Erythroblast (primary cell): ENCODE data around the gene MAPRE2.

Source experiments
- DNase-seq, 2 experiments: peaks; one replicate each; lab custom pipeline; 2025; lab: John Stamatoyannopoulos, UW
- GATA1 ChIP-seq: IDR thresholded peaks from 2 replicates; pipeline ENCODE4 v1.6.1; 2011; ENCODE audit warnings: low read depth, mild to moderate bottlenecking, control low read depth, low read length, moderate library complexity
- POLR2A ChIP-seq: IDR thresholded peaks from 2 replicates; pipeline ENCODE4 v1.6.1; 2011; ENCODE audit warnings: mild to moderate bottlenecking, low read length

The MAPRE2 gene

DNA sequence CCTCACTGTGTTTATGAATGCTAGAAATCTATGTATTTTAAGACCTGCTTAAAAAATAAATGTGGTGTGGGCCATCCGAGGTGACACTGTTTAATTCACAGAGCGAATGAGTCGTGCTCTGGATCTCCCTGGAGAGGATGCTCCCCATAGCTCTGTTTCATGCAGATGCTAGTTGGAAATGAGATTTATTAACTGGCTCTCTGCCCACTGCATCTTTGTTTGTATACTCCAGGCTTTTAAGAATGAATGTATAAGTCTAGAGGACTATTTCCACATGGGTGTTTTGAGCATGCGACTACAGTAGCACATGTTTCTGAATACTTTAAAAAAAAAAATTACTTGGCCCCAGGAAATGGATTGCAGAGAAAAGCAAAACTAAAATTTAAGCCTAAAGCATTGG lies 3.9 kb downstream of the MAPRE2 start:
- peak; percentile 38 to 40 for DNase-seq
- TF ChIP-seq POLR2A, result no peak
- no peak for TF ChIP-seq GATA1

DNA sequence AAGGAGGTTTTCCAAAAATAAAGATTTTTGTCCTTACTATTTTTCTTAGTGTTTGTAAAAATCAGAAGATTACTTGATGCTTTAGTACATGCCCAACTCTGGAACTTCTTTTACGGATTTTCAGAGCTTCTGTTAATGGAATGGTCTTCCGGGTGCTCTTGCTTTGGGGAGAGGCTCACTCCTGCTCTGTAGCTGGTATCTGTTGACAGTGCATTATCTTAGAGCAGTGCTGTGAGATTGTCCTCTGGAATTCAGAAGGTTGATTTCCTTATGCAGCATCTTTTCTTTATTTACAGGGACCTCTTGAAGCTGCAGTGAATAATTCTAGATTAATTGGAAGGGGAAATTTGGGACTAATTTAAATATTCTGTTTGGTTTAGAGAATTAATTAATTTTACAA lies 4.6 kb downstream of the MAPRE2 start:
- peak; percentile 54 to 57 for DNase-seq
- TF ChIP-seq GATA1, result no peak
- no peak for TF ChIP-seq POLR2A

DNA sequence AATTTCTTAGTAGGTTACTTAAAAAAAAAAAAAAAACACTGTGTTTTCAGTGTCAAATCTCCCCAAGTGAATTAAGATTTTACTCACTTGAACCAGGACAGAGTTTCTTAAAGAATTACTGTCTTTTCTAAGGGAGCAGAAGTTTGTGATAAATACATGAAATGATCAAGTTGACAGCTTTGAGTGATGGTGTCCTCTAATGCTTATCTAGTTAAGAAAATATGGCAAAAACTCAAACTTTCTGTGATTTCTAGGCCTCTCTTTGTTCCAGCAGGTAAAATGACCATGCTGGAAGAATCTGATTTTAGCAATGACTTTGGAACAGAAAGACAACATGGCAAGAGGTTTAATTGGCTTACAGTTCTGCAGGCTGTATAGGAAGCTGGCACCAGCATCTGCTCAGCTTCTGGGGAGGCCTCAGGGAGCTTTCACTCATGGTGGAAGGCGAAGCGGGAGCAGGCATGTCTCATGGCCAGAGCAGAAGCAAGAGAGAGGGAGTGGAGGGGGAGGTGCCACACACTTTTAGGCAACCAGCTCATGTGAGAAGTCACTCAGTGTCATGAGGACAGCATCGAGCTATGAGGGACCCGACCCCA lies 6.6 kb downstream of the MAPRE2 start:
- DNase-seq, result no peak

DNA sequence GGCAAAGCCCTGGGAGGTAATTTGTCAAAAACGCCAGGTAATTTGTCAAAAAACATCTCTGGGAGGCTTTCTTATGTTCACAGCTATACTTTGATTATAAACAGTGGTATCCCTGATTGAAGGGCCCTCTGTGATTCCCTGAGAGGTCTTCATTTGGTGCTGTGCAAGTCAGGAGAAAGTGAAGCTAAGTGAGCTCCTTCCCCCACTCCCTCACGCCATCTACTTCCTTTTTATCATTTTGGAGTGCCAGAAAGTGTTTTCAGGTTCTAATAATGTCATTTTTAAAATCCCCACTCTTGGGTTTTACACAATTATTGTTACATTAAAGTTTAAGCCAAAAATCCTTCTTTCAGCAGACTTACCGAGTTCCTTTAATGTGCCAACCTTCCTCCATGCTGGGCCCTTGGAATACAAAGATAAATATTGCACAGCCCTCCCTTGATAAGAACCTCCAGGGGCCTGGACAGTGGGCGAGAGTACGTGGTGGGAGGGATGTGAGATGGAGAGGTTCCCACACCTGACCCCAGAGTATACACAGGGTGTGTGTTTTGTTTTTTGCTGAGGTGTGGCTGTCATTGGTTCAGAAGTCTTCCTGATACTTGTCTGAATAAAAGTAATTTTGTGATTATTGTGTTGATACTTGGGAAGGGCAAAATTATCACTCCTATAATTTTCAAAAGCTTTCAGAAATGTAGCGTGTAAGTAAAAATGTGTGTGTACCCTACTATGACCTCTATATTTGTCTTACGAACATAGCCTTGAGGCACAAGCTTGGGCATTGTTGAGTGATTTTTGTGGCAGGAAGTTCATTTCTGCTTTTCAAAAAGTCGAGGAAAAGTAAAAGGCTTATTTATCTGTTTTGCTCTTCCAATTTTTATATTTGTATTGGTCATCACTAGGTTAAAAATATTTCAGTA lies 8.2 kb downstream of the MAPRE2 start:
- TF ChIP-seq POLR2A (no peak), GATA1 (no peak)
- peak; percentile 50 to 56 for DNase-seq

More for the DNA sequence above, 6.6 kb downstream of the MAPRE2 start:
- TF ChIP-seq POLR2A (no peak), GATA1 (no peak)

DNA sequence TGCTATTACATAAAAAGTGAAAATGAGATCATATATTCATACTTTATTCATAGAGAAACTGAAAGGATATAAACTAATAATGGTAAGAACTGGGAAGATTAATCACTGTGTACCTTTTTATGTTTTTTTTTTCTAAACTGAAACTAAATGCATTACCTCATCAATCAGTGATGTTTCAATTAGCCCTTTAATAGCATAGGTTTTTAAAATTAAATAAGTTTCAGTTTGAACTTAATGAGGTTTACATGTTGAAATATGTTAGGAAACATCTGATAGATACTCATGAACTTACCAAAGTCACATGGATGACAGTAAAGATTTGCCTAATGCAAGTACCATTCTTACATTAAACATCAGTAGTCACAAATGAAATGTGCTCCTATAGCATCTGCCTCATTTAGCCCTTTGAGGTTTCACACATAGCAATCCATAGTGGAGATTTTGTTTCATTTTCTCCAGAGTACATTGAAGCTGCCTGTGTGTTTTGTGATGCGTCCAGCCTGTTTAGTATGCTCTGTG lies 8.9 kb downstream of the MAPRE2 start:
- peak in 1 of 2 experiments; percentile 34 for DNase-seq
- no peak for TF ChIP-seq GATA1
- TF ChIP-seq POLR2A, result no peak

DNA sequence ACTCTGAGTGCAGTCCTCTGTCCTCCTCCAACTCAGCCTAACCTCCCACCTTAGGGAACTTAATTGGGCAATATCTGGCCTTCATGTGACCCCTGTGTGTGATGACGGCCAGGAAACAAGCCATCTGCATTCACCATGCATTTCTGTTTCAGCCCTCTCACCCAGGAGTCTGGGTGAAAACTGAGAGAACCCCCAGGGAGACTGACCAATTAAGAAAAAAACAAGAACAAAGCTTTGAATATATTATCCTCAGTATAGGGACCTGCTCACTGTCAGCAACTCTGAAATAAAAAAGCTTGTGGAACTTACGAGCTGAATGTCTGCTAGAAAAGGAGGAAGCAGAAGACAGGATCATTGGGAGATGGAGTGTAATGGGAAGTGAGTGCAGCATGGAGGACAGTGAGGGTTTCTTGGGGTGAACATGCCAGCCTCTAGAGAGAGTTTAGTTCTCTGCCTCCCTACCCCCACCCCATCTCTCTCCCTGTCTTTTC lies 9.5 kb downstream of the MAPRE2 start:
- TF ChIP-seq POLR2A, result no peak
- no peak for TF ChIP-seq GATA1
- no peak for DNase-seq

DNA sequence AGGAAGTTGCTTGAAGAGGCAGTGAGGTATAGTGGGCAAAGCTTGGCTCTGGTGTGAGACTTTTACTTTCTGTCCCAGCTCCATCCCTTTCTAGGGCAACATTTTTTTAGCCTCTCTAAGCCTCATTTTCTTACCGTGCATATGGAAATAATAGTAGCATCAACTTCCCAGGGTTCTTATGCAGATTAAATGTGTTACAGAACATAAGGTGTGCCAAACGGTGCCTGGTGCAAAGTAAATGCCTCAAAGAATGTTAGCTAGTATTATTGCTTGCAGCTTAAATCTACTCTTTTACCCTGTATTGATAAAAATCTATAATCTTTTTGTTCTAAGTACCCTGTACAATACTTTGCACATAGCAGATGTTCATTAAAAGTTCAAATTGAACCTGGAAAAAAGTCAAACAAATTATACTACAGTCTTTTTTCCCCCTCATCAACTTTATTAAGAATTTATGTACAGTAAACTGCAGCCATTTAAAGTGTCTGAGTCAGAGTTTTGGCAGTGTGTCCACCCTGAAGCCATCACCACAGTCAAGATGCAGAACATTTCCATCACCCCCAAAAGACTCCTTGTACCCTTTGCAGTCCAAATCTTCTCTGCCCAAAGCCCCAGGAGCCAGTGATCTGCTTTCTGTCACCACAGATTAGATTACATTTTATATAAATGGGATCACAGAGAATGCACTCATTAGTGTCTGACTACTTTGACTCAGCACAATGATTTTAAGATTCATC lies 10.6 kb downstream of the MAPRE2 start:
- TF ChIP-seq GATA1 (no peak), POLR2A (no peak)
- peak; percentile 37 to 56 for DNase-seq

DNA sequence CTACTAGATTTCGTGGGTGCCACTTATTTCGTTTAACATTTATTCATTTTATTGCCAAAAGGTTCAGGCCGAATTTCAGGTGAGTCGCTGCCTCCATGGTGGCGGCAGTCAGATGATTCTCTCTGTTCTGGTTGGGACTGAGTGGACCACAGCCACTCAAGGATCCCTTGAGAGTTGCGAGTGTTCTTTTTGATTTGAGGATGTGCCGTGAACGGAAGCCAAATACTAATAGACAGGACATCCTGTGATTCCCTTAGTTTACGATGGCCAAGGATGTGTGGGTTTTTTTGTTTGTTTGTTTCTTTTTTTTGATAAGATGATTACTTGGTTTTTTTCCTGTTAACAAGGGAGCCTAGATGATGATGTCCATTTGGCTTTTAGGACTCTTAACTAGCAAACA lies 13.2 kb downstream of the MAPRE2 start:
- TF ChIP-seq GATA1 (no peak), POLR2A (no peak)
- DNase-seq, result no peak

DNA sequence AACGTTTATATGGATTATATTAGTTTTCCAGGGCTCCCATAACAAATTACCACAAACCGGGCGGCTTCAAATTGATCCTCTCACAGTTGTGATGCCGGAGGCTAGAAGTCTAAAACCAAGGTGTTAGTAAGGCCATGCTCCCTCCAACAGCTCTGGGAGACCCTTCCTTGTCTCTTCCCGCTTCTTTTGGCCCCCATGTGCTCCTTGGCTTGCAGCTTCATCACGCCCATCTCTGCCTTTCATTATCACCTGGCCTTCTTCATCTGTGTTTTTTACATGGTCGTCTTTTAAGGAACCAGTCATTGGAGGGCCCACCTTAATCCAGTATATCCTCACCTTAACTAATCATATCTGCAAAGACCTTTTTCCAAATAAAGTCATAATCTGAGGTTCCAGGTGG lies 13.9 kb downstream of the MAPRE2 start:
- no peak for DNase-seq
- no peak for TF ChIP-seq POLR2A
- TF ChIP-seq GATA1, result no peak

DNA sequence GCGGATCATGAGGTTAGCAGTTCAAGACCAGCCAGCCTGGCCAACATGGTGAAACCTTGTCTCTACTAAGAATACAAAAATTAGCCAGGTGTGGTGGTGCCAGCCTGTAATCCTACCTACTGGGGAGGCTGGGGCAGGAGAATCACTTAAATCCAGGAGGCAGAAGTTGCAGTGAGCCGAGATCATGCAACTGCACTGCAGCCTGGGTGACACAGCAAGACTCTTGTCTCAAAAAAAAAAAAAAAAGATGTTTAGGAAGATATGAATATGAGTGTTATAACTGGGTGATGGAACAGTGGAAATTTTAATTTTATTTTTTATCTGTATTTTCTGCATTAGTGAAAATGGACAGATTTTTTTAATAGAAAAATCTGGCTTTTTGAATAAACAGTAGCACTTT lies 14.5 kb downstream of the MAPRE2 start:
- DNase-seq, result peak; percentile 56 to 57
- TF ChIP-seq POLR2A (no peak), GATA1 (no peak)

DNA sequence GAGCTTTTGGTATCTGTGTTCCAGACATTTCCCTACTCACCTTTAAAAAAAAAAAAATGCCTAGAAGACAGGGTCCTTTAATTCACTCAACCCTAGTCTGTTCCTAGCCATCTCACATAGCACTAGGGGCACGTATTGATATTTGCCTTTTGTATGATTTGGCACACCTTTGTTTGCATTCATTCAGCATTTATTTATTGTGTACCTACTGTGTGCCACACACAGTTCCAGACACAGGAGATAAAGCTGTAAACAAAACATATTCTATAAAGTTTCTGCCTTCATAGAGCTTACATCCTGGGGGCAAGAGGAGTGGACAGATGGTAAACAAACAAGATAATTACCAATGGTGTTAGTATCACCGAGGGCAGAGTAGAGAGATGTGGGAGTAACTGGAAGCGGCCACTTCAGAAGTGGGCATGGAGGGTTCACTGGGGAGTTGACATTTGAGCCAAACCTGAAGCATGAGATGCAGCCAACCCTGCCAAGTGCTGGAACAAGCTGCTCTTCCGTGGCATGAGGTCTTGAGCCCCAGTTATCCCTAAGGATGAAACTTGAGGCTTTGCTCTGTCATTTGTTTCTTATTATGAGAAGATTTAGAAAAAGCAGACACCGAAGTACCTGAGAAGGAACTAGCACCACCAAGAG lies 18.2 kb downstream of the MAPRE2 start:
- no peak for DNase-seq
- no peak for TF ChIP-seq GATA1
- no peak for TF ChIP-seq POLR2A

DNA sequence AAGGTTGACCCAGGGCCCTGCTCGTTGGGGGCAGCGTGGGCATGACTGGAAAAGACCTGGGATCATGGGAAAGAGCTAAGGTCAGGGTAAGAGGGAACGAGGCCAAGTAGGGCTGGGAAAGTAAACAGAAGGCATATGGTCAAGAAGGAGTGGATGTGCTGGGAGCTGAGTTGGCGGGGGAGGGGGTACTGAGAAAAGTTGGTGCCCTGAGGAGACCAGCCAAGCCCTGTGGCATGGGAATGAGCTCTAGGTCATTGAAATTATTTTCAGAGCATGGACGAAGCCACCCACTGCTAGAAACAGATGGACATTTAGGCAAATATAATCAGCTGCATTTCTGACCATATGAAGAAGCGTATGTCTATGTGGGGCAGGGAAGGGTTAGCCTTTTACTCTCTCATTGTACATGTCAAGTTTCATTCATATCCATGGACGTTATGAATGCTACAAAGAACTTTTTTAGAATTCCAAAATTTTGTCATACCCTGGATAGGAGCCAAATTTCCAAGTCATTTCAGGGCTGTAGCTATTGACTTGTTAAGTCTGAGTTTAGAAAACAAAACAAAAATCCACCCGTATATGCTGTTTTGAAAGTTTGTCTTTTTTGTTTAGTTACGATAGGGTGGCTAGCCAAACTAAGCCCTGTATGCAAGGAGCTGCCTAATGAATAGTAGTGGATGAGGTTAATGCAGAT lies 19.1 kb downstream of the MAPRE2 start:
- no peak for DNase-seq
- TF ChIP-seq POLR2A, result no peak
- TF ChIP-seq GATA1, result no peak

DNA sequence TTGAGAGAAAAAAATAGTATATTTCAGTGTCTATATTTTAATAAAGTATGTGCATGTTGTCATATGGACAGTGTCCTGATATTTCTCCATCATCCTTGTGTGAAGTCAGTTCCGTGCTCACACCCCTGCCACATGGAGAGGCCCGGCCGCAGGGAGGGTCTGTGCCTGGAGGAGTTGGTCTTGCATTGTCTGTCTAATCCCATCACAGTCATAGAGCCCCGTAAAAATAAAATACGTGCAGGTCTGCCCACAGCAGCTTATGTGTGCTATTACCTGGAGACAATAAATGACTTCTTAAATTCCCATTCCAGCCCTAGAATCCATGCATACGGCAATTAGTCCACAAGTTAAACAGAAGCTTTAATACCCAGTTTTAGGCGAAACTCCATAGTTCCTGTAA lies 20.1 kb downstream of the MAPRE2 start:
- DNase-seq, result no peak
- TF ChIP-seq POLR2A (no peak), GATA1 (no peak)
